DMS53 (cell line): Measurements from ENCODE around the gene MYO16.

ENCODE experiments used
- DNase-seq: peaks from one replicate; lab custom pipeline; 2025; lab: John Stamatoyannopoulos, UW

The MYO16 gene

GRCh38 chr13:108933061-108933460, 303.6 kb downstream of the MYO16 start:
- no peak for DNase-seq

- no peak for DNase-seq
Measured at GRCh38 chr13:108938155-108938554, 308.7 kb downstream of the MYO16 start.

GRCh38 chr13:108940121-108940520, 310.7 kb downstream of the MYO16 start:
- no peak for DNase-seq

- DNase-seq: no peak
Measured at GRCh38 chr13:108943842-108944241, 314.4 kb downstream of the MYO16 start.

GRCh38 chr13:108944760-108945159, 315.3 kb downstream of the MYO16 start:
- no peak for DNase-seq

GRCh38 chr13:108947551-108948030, 318.2 kb downstream of the MYO16 start:
- DNase-seq: no peak

GRCh38 chr13:108948251-108948671, 318.9 kb downstream of the MYO16 start:
- peak; percentile 54 for DNase-seq

GRCh38 chr13:108950333-108951010, 321.1 kb downstream of the MYO16 start:
- DNase-seq: no peak

- DNase-seq: no peak
Measured at GRCh38 chr13:108955741-108956140, 326.3 kb downstream of the MYO16 start.

GRCh38 chr13:108957369-108958012, 328.1 kb downstream of the MYO16 start:
- DNase-seq: no peak

GRCh38 chr13:108958013-108958376, 328.6 kb downstream of the MYO16 start:
- DNase-seq: no peak

- no peak for DNase-seq
Measured at GRCh38 chr13:108959234-108959633, 329.8 kb downstream of the MYO16 start.

- no peak for DNase-seq
Measured at GRCh38 chr13:108960006-108960405, 330.6 kb downstream of the MYO16 start.

- DNase-seq: peak; percentile 54
Measured at GRCh38 chr13:108961542-108962125, 332.2 kb downstream of the MYO16 start.

- peak; percentile 5 for DNase-seq
Measured at GRCh38 chr13:108962654-108963053, 333.2 kb downstream of the MYO16 start.

- DNase-seq: no peak
Measured at GRCh38 chr13:108963276-108963810, 333.9 kb downstream of the MYO16 start.

GRCh38 chr13:108963846-108964600, 334.6 kb downstream of the MYO16 start:
- no peak for DNase-seq

- DNase-seq: no peak
Measured at GRCh38 chr13:108964606-108965005, 335.2 kb downstream of the MYO16 start.

- no peak for DNase-seq
Measured at GRCh38 chr13:108967371-108967770, 338.0 kb downstream of the MYO16 start.

- no peak for DNase-seq
Measured at GRCh38 chr13:108968566-108968965, 339.2 kb downstream of the MYO16 start.

- DNase-seq: no peak
Measured at GRCh38 chr13:108974686-108975085, 345.3 kb downstream of the MYO16 start.

- no peak for DNase-seq
Measured at GRCh38 chr13:108980237-108980636, 350.8 kb downstream of the MYO16 start.
